GM19395 (cell line): ENCODE data around the gene PDE11A.
"Not testable (repeated sequence)": the region's sequence is repeated elsewhere in the genome, so short reads cannot be mapped to it uniquely, and the experiment has no call there.

Source experiments
- ATAC-seq: cut with Tn5 transposase; IDR thresholded peaks from one replicate; pipeline ENCODE4 v1.9.1; 2021; ENCODE audit warnings: mild to moderate bottlenecking, moderate library complexity; ENCODE audit not compliant: unreplicated experiment

Gene PDE11A

GRCh38 chr2:177830881-177831386 is 241.6 kb downstream of the PDE11A start:
- ATAC-seq: no peak

- no peak for ATAC-seq
These were observed 244.0 kb downstream of the PDE11A start for GRCh38 chr2:177828557-177828956.

- ATAC-seq: no peak
These were observed 245.7 kb downstream of the PDE11A start for GRCh38 chr2:177826897-177827296.

DNA sequence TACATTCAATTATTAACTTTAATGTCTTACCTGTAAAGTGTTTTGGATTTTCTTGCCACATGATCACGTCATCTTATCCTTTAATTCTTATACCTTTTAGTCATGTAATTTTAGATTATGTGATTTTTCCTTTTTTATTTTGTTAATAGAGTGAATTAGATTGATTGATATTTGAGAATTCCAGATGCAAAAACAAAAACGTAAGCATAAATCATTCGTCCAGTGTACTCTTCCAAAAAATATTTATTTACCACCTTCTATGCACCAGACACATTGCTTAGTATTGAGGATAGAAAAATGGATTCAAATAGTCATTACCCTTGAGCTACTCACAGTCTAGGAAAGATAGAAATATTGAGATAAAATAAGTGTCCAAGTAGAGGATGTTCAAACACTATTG is 249.6 kb downstream of the PDE11A start:
- ATAC-seq: no peak

DNA sequence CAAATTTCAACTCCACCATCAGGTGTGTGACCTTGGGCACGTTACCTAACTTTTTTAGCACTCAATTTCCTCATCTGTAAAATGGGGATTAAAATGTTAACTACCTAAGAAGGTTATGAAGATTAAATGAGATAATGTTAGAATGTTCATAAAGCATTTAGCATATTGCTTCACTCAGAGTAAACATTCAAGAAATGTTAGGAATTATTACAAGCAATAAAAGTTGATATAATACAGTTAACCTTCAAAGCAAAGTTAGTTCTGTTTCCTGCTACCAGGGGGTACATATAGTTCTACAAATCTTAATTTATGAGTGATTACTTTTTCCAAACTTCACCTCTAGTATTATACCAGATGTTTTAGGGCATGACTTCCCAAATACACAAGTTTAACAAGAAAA is 254.2 kb downstream of the PDE11A start:
- no peak for ATAC-seq

- ATAC-seq: no peak
These were observed 255.3 kb downstream of the PDE11A start for GRCh38 chr2:177817300-177817699.

GRCh38 chr2:177816766-177817165 is 255.8 kb downstream of the PDE11A start:
- ATAC-seq: no peak

GRCh38 chr2:177812713-177813396 is 259.7 kb downstream of the PDE11A start:
- ATAC-seq: no peak

DNA sequence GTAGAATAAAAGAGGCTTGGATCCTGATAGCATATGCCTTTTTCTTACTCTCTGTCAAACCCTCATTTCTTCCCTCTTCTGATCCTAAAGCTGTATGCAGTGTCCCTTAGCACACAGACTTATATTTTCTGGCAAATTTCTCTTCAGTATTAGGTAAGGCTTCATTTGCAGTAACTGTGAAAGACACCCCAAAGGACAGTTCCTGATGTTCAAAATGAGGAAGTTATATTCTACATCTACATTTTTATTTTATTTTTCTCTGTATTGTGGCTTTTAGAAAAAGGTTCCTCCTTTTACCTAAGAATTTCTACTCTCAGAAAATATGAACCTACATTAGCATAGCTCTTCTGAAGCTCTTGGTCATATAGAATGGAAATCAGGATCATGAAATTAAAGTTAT is 261.7 kb downstream of the PDE11A start:
- no peak for ATAC-seq

- ATAC-seq: no peak
These were observed 263.4 kb downstream of the PDE11A start for GRCh38 chr2:177808984-177809809.

- ATAC-seq: no peak
These were observed 266.6 kb downstream of the PDE11A start for GRCh38 chr2:177806025-177806424.

DNA sequence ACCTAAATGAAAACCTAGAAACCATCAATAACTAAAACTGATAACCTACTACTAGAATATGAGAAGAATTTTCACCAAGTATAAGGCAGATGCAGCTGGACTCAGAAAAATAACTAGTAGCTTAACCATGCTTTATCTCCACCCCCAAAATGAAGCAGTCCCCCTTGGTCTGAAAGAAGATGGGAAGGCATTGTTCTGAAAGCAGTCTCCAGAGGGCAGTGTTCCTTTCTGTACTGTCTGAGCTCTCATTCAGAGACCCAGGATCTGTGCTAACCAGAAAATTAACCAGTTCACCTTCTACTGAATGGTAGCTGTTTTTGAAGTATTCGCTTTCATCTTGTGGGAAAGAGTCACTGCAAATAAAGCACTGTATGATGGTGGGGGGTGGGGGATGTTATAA is 273.0 kb downstream of the PDE11A start:
- ATAC-seq: no peak

GRCh38 chr2:177797808-177798207 is 274.8 kb downstream of the PDE11A start:
- ATAC-seq: no peak

DNA sequence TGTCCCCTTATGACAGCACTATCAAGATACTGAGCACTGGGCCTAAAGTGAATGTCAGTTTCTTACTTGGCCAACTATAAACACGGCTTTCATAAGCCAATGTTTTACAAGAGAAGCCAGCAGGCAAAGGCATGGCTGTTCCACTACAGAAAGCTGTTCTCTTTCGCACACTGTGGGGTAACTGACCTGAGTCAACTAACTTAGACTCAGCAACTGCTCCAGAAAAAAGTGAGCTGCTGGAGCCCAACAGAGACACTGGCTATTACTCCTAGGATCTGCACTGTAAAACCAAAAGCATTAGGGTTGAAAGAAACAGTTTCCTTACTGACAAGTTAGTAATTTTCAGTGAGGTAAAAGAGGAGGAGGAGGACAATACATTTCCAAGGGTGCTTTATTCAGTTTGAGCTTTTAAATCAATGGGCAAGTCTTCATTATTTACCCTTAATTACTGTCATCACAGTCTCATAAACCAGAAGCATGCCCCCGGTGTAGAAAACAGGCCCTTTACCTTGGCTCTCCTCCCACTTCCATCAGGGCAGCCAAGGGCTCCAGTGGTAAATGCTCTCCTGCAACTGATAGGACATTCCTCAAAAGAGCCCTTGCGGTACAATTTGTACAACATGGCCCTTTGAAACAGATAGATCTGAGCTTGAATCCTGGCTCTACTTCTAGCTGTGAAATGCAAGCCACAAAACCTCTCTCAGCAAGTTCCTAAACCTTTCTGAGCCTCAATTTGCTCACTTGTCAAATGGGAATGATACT is 275.7 kb downstream of the PDE11A start:
- no peak for ATAC-seq

DNA sequence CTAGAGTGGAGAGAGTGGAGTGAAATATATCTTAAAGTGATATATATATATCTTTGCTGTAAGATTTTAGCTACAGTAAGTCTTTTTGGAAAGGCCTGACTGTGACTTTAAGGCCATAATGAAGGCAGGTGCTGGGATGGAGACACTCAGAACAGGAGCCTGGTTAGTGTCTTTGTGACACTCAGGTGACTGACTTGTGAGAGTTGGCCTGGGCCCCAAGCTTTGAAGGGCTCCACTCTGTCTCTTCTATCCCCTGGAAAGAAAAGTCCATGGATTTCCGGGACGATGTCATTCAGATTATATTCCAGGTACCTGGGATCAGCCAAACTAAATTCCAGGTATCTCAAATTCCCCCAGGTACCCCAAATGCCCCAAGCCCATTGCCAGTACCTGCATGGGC is 276.6 kb downstream of the PDE11A start:
- no peak for ATAC-seq

DNA sequence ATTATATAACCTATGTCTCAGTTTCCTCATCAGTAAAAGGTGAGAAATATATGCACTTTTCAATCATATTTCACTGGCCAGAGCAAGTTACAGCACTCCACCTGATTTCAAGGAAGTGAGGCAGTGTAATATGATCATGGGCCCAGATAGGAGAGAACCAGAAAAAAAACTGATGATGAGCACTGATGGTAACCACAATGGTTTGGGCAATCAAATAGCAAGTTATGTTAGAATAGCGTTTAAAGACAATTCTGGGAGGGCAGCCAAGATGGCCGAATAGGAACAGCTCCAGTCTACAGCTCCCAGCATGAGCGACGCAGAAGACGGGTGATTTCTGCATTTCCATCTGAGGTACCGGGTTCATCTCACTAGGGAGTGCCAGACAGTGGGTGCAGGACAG is 287.4 kb downstream of the PDE11A start:
- ATAC-seq: not testable (repeated sequence)

DNA sequence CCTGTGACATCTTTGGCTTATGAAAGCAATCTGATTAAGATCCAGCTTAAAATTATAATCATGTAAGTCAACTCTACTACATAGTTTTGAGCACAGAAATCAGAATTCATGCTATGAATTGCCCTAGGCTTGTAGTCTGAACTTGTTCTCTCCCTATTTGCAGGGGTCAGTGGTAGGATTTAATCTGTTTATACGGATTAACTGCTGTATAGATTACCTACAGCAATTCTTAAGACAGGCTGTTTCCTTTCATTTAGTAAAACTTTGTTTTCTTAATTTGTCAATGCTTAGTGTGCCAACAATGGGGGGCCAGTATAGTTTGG is 287.9 kb downstream of the PDE11A start:
- peak; percentile 13 for ATAC-seq

DNA sequence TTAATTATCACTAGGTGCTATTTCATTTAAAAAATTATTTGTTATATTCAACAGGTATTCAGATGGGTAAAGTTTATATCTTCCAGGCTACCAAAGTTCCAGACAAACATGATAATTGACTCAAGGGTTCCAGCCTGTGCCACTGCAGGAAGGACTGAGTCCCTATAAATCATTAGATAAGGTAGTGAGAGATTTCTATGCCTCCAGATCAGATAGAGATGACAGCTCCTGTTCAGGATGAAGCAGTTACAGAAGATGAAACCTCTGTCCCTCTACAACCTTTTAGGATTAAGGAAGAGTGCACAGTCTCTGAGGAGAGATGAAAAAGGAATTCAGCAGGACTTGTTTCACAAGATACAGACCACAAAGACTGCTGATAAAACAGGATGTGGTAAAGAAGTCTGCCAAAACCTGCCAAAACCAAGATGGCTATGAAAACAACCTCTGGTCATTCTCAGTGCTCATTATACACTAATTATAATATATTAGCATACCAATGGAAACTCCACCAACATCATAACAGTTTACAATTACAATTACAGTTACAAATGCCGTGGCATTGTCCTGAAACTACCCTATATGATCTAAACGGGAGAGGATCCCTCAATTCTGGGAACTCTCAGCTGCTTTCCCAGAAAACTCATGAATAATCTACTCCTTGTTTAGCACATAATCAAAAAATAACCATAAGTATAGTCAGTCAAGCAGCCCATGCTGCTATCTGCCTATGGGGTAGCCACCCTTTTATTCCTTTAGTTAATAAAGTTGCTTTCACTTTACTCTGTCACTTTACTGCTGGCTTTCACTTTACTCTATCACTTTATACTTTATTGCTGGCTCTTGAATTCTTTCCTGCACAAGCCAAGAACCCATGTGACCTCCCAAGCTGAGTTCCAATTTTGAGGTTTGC is 288.5 kb downstream of the PDE11A start:
- ATAC-seq: peak; percentile 98

GRCh38 chr2:177783091-177783490 is 289.5 kb downstream of the PDE11A start:
- ATAC-seq: no peak

GRCh38 chr2:177782613-177783012 is 290.0 kb downstream of the PDE11A start:
- ATAC-seq: no peak

- no peak for ATAC-seq
These were observed 294.1 kb downstream of the PDE11A start for GRCh38 chr2:177778472-177778871.
